GM20000 (cell line): ENCODE results near the gene RDH13.
A peak's percentile ranks its signal among the peaks of the same experiment; 100 is the strongest.
"Not testable (repeated sequence)": the region's sequence is repeated elsewhere in the genome, so short reads cannot be mapped to it uniquely, and the experiment has no call there.

ENCODE experiments used
- DNase-seq: peaks from one replicate; pipeline ENCODE4 v3.0.0; 2012; ENCODE audit warnings: low spot score
- TF ChIP-seq, protein P1 (sequence below): IDR thresholded peaks from 2 replicates; pipeline ENCODE4 v1.5.1; 2012; ENCODE audit warnings: mild to moderate bottlenecking, control low read depth; ENCODE audit errors: extremely low read depth, missing control alignments

RDH13 gene

DNA sequence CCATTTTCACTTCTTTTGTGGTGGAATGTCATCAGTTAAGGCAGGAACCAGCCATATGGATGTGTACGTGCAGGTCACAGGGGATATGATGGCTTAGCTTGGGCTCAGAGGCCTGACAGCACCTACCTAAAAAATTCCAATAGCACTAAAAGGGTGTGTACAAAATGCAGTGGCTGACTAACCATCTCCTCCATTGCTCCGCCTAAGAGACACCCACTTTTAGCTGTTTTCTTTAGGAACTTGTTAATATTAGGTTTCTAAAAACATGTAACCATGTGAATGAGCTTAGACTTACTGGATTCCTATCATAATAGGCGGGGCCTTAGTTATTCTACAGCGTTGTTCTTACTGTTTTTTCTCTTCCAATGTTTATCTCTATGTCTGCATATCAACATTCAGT, 50.6 kb downstream of the RDH13 start:
- TF ChIP-seq, protein P1, sequence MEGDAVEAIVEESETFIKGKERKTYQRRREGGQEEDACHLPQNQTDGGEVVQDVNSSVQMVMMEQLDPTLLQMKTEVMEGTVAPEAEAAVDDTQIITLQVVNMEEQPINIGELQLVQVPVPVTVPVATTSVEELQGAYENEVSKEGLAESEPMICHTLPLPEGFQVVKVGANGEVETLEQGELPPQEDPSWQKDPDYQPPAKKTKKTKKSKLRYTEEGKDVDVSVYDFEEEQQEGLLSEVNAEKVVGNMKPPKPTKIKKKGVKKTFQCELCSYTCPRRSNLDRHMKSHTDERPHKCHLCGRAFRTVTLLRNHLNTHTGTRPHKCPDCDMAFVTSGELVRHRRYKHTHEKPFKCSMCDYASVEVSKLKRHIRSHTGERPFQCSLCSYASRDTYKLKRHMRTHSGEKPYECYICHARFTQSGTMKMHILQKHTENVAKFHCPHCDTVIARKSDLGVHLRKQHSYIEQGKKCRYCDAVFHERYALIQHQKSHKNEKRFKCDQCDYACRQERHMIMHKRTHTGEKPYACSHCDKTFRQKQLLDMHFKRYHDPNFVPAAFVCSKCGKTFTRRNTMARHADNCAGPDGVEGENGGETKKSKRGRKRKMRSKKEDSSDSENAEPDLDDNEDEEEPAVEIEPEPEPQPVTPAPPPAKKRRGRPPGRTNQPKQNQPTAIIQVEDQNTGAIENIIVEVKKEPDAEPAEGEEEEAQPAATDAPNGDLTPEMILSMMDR, result no peak
- no peak for DNase-seq

GRCh38 chr19:55010561-55010960, 52.4 kb downstream of the RDH13 start:
- not testable (repeated sequence) for DNase-seq

- not testable (repeated sequence) for DNase-seq
These were observed 54.2 kb downstream of the RDH13 start for GRCh38 chr19:55008781-55009180.

- not testable (repeated sequence) for DNase-seq
These were observed 54.8 kb downstream of the RDH13 start for GRCh38 chr19:55008189-55008588.

GRCh38 chr19:55007537-55007936, 55.4 kb downstream of the RDH13 start:
- DNase-seq, result not testable (repeated sequence)

GRCh38 chr19:55006795-55007194, 56.2 kb downstream of the RDH13 start:
- DNase-seq, result not testable (repeated sequence)

DNA sequence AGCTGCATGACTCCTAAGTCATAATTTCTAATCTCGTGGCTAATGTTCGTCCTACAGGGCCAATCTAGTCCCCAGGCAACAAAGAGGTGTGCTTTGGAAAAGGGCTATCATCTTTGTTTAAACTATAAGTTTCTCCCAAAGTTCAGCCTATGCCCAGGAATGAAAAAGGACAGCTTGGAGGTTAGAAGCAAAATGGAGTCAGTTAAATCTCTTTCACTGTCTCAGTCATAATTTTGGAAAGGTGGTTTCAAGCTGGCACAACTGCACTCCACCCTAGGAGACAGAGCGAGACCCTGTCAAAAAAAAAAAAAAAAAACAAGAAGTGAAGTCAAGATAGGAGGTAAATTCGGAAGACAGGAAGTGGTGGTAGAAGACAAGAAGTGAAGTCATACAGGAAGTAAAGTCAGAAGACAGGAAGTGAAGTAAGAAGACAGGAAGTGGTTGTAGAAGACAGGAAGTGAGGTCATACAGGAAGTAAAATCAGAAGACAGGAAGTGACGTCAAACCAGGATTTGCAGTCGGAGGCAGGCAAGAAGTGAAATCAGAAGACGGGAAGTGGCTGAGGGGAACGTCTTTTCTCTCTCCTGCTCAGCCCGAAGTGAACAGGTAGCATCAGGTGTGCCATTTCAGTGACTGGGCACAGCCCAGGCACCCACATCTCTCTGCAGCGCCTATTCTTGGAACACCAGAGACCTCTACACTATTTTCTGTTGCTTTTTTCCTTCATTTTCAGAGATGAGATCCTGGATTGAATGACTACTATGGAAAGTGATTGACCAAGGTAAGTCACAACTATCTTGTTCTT, 57.1 kb downstream of the RDH13 start:
- DNase-seq, result peak; percentile 90
- TF ChIP-seq, protein P1, result no peak

DNA sequence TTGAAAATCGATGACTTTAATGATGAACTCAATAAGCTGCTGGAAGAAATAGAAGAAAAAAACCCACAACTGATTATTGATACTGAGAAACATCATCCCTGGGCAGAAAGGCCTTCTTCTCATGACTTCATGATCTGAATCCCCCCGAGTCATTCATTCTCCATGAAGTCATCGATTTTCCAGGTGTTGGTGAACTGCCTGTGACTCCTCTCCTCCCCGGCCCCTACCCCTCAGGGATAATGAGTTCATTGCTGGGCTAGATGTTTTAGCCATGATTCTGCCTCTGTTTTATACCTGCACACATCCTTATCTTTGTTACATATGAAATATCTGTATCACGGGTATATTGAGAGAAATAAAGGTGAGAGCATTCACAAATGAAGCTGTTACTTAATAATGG, 62.2 kb downstream of the RDH13 start:
- no peak for DNase-seq

GRCh38 chr19:54998751-54999239, 64.2 kb downstream of the RDH13 start:
- DNase-seq, result not testable (repeated sequence)

More for the DNA sequence above, 62.2 kb downstream of the RDH13 start:
- TF ChIP-seq, protein P1, result no peak

DNA sequence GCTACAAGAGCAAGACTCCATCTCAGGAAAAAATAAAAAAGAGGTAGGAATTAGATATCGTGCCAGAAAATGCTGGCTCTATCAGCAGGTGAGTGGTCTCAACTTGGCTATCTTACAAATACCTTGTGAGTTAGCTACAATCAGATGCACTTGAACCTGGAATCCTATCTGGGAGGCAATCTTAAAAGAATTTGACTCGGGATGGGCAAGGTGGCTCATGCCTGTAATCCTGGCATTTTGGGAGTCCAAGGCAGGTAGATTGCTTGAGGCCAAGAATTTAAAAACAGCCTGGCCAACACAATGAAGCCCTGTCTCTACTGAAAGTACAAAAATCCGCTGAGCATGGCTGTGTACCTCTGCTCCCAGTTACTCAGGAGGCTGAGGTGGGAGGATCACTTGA, 67.4 kb downstream of the RDH13 start:
- DNase-seq, result no peak
- TF ChIP-seq, protein P1, result no peak
